AG10803 (cell line): ENCODE results near the gene CAMK2G.
A peak's percentile ranks its signal among the peaks of the same experiment; 100 is the strongest.

Source experiments
- DNase-seq: peaks from one replicate; pipeline ENCODE4 v3.0.0; 2010; ENCODE audit warnings: low read depth
- H3K4me3 ChIP-seq: 2 replicates; pipeline ENCODE4 v1.5.1; 2011; ENCODE audit warnings: mild to moderate bottlenecking, low read length, control low read depth
- TF ChIP-seq, protein P1 (sequence below): conservative IDR thresholded peaks from 2 replicates; pipeline ENCODE4 v1.5.1; 2011; ENCODE audit warnings: mild to moderate bottlenecking, low read length, control low read depth, inconsistent platforms

The CAMK2G gene

GRCh38 chr10:73909540-73910115 lies 35.3 kb upstream of the CAMK2G start:
- TF ChIP-seq, protein P1, sequence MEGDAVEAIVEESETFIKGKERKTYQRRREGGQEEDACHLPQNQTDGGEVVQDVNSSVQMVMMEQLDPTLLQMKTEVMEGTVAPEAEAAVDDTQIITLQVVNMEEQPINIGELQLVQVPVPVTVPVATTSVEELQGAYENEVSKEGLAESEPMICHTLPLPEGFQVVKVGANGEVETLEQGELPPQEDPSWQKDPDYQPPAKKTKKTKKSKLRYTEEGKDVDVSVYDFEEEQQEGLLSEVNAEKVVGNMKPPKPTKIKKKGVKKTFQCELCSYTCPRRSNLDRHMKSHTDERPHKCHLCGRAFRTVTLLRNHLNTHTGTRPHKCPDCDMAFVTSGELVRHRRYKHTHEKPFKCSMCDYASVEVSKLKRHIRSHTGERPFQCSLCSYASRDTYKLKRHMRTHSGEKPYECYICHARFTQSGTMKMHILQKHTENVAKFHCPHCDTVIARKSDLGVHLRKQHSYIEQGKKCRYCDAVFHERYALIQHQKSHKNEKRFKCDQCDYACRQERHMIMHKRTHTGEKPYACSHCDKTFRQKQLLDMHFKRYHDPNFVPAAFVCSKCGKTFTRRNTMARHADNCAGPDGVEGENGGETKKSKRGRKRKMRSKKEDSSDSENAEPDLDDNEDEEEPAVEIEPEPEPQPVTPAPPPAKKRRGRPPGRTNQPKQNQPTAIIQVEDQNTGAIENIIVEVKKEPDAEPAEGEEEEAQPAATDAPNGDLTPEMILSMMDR: no peak
- DNase-seq: no peak
- no peak overlapping the region for H3K4me3 ChIP-seq

DNA sequence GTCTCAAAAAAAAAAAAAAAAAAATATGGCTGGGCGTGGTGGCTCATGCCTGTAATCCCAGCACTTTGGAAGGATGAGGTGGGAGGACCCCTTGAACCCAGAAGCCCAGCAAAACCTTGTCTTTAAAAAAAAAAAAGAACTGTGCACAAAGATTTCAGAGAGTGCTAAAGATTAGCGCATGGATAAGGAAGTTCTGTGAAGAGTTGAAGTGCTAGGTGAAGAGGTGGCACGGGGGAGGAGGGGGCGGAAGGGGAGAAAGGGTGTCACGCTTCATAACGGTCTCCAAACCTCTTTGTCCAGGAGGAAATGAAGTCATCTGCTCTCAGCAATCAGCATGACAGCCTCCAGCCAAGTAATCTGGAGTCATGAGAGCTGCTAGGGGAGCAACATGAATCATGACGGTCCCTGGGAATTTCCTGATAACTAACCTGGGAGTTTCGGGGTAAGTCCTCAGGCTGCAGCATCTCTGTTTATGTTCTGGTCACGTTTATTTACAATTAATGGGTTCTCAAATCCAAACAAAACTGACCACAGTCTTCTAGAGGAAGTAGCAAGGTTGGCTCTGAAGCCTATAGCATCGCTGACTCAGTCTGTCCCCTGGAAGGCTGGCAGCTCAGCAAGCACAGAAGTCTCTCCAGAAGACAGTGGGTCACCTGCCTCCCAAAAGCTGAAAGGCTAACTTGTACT lies 34.6 kb upstream of the CAMK2G start:
- no peak overlapping the region for H3K4me3 ChIP-seq

DNA sequence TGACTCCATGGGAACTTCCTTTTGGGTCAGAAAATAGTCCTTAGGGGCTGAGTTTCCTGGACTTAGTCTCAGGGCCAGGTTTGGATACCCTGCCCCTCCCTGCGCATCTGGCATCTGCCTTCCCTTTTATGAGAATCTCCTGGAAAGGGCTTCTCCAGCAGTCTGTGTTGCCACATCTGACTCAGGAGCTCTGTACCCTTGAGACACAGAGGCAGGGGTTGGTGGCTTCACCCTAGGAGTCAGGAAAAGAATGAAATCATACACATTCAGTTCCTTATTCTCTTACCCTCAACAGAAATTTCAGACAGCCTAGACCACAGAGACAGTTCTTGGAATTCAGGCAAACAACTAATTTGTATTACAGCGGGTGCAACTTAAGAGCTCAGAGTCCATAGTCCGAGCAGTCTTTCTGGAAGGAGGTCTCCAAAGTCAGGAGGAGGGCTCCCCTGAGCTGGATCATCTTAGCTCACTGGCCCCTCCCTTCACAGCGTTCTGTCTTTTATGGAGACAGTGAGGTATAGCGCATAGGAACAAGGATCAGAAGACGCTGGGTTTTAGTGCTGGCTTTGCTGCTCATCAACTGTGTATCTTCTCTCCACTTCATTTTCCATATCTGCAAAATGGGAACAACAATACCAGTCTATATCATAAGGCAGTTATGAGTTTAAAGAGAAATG lies 33.6 kb upstream of the CAMK2G start:
- peak; percentile 78 for DNase-seq
- H3K4me3 ChIP-seq: no peak overlapping the region
- TF ChIP-seq, protein P1: no peak

More for the DNA sequence above, 34.6 kb upstream of the CAMK2G start:
- TF ChIP-seq, protein P1: no peak
- peak; percentile 93 for DNase-seq

- TF ChIP-seq, protein P1: no peak
- DNase-seq: peak; percentile 98
- peak overlapping the region; percentile 35 for H3K4me3 ChIP-seq
Measured at GRCh38 chr10:73906524-73907447, 32.4 kb upstream of the CAMK2G start.

DNA sequence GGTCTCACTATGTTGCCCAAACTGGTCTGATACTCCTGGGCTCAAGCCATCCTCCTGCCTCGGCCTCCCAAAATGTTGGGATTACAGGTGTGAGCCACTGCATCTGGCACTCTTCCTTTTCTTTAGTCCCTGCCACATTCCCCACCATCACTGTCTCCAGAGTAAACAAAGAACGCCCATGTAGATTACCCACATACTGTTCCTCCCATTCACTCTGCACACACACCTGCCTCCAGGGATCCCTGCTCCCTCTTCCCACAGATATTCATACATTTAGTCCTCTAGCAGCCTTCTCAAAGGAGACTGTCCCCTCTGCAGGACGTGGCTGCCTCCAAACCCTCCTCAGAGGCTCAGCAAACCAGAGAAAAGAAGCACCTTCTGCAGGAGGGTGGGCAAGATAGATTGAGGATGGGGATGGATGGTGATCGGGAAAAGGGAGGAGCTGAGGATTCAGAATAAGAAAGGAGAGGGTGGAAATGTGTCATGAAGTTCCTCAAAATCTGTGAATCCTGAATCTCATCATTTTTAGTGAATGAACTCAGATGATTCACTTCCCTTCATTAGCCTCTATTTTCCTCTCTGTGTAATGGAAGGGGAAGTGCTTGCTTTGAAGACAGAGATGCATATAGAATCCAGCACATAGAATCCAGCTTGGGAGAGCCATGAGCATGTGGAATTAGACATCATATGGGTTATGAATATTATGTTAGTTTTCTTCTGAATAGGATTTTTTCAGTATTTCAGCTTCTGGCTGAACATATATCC lies 31.1 kb upstream of the CAMK2G start:
- TF ChIP-seq, protein P1: no peak
- no peak for DNase-seq
- no peak overlapping the region for H3K4me3 ChIP-seq

GRCh38 chr10:73902351-73902750 lies 28.0 kb upstream of the CAMK2G start:
- no peak for DNase-seq
- TF ChIP-seq, protein P1: no peak
- no peak overlapping the region for H3K4me3 ChIP-seq
